Fibroblast of skin of left biceps (primary cell): Measurements from ENCODE around the gene CDH9.

Source experiments
- DNase-seq, 2 experiments: peaks; one replicate each; pipeline ENCODE4 v3.0.0-alpha.2; 2013; ENCODE audit warnings: low read depth in 2 of 2

Gene CDH9, protein sequence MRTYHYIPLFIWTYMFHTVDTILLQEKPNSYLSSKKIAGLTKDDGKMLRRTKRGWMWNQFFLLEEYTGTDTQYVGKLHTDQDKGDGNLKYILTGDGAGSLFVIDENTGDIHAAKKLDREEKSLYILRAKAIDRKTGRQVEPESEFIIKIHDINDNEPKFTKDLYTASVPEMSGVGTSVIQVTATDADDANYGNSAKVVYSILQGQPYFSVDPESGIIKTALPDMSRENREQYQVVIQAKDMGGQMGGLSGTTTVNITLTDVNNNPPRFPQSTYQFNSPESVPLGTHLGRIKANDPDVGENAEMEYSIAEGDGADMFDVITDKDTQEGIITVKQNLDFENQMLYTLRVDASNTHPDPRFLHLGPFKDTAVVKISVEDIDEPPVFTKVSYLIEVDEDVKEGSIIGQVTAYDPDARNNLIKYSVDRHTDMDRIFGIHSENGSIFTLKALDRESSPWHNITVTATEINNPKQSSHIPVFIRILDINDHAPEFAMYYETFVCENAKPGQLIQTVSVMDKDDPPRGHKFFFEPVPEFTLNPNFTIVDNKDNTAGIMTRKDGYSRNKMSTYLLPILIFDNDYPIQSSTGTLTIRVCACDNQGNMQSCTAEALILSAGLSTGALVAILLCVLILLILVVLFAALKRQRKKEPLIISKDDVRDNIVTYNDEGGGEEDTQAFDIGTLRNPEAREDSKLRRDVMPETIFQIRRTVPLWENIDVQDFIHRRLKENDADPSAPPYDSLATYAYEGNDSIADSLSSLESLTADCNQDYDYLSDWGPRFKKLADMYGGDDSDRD

DNA sequence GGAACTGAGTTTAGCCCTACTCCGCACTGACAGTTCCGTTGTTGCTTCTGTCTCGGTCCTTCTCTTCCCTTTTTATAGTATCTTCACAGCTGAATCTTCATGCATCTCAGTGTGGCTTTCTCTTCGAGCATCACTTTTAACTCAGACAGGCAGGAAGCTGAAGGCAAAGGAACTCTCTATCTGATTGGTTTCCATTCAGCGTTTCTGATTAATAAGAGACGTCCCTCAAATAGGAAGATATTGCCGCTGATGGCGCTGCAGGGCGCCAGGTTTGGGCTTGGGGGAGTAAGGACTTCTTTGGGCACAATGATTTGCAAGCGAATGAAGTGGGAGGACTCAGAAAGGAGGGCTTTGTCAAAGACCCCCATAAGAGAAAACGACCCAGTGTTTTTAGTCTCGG is at the start of gene CDH9:
Gene CDH9 (minus strand): TSS at position 111 of the 400 bp plus-strand sequence. CDS start 50,253 bp downstream, outside the sequence.
- DNase-seq = no peak

DNA sequence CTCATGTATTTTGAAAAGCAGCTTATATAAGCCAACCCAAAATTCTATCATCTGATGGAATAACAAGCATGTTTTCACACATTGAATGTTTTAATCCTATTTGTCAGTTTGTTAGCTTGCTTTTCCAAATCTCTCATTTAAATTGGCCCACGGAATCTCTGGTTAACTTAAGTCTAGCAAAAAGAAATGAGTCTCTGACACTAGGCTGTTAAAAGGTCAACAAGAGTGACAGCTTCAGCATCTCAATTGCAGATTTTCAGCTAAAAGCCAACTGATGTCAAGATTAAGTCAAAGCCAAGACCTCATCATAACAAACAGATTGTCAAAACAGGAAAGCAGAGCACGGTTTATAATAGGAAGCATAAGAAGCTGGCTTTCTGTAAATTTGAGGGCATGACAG is 49.4 kb upstream of the CDH9 start:
- DNase-seq = no peak

DNA sequence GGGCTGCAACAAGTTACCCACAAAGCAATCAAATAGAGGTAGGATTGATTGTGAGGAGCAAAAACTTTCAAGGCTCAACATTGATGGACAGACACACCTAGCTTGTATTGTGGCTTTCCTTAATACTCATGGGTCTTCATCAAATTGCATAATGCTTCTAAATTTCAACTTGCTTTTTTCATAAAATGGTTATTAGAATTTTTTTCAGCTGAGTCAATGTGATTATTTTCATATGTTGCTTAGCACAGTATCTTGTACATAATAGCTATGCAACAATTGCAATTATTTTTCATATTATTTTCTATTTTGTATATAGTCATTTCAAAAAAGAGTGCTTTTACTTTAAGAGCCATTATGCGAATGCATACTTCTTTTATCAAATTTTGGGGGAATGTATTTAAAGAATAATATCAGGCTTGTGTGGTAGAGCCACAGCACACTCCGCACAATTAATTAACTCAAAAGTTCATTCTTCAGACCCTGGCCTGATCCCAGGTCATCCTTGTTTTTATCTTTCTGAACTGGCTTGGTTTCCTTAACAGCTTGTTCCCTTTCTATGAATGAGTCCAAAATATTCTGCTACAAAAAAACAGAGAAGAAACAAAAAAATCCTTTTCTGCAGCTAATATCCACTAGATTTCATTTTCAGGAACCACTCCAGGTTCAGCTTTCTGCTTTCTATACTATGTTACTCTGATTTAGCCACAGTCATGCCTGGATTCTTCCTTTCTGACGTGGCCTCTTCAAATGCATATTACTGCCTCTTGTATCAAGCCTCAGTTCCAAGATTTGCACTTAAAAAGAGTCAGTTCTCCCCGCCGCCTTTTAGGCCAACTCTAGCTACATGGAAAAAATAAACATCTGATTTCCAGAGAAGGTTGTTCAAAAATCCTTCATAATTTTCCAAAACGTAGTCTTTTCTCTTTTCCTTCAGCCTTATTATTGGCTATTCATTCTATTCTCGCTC is 45.3 kb upstream of the CDH9 start:
- peak in 1 of 2 experiments; percentile 1 for DNase-seq

DNA sequence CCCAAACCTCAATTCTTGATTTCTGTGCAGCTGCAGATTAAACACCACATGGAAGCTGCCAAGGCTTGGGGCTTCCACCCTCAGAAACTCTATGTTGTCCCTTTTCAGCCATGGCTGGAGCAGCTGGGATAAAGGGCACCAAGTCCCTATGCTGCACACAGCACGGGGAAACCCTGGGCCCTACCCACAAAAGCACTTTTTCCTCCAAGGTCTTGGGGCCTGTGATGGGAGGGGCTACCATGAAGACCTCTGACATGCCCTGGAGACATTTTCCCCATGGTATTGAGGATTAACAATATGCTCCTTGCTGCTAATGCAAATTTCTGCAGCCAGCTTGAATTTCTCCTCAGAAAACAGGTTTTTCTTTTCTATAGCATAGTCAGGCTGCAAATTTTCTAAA is 41.8 kb upstream of the CDH9 start:
- no peak for DNase-seq

DNA sequence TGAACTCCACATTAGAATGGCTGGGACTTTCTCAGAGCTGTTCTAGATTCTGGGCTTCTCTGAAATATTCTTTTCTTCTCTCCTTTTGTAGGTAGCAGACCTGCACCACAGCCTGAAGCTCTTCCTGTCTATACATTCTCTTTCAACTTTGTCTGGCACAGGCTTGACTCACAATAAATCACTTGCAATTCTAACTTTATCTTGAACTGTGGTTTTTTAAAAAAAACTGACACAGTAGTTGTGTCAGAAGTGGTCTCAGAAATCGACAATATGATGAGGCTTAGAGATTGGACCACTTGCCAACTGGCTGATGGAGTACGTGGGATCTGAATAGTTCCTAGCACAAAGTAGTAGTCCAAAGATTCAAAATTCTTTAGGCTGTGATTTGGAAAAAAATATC is 24.1 kb upstream of the CDH9 start:
- DNase-seq = no peak

DNA sequence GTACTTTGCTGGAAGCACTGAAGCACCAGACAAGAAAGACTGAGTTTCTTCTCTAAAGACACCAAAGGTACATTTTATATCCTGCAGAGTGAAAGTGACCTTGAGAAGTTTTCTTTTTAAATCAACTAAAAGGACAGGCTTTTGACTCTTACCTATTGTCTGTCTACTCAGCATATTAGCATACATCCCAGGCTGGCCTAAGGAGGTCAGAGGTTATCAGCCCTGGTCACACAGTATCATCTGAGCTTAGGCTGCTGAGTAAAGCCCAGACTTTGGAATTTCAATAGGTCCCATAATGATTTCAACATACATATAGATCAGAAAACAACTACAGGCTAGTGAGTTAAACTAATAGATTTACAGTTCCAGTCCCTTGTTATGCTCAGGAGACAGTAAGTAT is 10.1 kb upstream of the CDH9 start:
- no peak for DNase-seq

DNA sequence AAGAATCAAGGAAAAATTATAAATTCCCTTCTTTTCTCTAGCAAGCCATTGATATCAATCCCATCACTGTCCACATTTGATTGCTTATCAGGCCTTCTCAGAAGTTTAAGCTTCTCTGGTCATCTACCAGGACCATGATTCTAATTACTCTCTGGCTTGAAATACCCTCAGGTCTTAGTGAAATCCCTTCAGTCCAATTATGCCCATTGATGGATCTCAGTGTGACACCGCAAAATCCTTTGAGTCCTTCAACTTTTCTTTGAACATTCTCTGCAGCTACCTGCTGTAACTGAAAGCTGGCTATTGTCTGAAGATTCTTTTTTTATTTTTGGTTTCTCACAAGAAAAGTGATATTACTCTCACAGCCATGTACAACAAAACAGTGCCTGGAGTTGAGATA is 3.0 kb upstream of the CDH9 start:
- DNase-seq = no peak

DNA sequence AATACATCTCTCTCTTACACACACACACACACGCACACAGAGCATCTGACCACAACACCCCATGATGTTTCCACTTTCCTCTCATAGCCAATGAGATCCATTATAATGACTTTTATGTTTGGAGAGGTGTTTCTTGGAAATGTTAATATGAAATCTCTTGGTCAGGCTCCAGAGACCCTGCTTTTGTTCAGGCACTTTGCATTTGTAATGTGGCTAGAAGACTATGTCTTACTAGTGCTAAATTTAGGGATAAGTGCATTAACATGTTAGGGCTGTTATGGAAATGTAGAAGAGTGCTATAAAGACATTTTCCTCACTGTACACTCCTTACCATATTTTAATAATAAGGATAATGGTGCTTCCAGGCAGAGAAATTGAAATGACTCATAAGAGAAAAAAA is 3.8 kb downstream of the CDH9 start:
- no peak for DNase-seq

DNA sequence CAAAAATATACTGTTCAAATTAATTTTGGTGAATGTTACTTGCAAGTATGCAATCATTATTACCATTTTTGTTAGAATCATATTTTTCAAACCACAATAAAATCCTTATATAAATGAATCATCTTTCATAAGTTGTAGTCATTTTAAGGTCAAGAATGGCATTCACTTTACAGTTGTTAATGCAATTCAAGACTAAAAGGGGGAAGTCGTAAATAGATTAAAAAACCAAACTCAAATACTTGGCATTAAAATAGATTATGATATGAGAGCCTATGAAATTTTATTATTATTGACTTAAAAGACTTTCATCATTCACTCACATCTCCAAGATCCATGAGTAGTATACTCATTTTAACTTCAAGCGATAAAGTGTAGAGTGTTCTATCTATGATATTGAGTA is 11.6 kb downstream of the CDH9 start:
- DNase-seq = peak; percentile 4 to 8

DNA sequence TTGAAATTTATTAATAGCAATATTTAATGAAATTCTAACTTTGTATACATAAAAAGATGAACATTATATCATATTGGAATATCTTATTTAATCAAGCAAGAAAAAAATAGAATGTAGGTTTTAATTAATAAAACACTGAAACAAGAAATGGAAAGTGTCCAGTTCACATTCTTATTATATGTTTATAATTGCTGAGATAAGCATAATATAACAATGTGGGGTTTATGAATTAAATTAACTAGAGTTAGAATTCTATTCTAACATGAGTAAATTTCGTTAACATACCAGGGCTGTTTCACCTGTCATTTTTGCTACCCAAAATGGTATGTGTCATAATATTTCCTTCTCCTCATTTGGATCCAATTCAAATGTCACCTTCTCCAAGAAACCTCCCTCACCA is 12.3 kb downstream of the CDH9 start:
- no peak for DNase-seq

DNA sequence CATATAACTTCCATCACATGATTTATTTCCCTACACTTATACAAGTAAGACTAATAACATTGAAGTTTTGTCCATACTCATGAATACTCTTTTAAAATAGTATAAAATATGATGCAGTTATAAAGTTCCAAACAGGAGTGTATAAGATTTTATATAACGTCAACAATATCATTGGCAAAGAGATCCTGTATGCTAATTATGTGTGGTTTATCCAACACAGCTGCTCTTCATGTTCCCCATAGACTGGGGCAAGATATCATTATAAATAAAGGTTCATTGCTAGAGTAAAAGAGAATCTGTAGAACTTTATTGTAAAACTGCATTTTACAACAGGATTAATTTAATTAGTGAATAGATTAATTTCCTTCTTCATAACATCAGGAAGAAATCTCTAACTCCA is 16.9 kb downstream of the CDH9 start:
- no peak for DNase-seq

DNA sequence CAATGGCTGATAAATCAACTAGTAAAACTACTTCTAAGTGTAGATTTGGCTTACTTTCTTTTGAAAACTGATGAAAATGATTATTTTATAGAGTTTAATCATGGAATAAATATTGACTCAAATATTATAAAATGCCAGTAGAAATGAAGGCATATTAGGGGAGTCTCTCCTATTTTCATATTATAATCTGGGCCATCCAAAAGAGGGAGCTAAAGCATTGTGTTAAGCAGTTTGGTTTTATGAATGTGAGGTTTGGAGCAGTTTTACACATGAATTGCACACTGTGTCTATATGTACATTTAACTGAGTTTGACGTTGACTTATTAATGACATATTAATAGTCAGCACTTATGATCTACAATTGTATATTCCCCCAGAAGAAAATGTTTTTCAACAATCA is 17.4 kb downstream of the CDH9 start:
- DNase-seq = peak; percentile 4 to 9

DNA sequence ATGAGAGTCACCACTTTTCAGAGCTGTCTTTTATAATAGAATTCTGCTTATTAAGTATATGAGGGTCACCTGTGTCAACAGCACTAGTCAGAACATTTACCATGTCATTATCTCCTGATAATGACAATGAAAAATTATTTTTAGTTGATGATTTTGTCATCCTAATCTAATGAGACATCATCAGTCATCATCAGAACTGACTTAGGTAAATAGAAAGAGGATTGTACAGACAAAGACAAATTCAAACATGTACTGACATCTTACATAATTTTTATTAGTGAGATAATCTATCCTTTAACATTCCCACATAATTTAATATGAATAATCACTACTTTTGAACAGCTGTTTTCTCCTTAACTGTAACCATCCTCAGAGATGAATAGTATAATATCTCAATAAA is 22.6 kb downstream of the CDH9 start:
- DNase-seq = no peak

DNA sequence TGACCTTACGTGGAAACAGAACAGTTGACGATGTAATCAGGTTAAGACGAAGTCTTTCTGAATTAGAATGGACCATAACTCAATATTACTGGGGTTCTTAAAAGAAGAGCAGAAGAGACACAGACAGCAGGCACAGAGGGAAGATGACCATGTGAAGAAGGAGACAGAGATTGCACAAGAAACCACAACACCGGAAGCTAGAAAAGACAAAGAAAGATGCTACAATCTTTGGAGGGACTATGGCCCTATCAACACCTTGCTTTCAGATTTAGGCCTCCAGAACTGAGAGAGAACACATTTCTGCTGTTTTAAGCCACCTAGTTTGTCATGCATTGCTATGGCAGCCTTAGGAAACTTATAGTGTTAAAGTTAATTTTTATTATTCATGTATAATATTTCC is 27.1 kb downstream of the CDH9 start:
- DNase-seq = no peak

DNA sequence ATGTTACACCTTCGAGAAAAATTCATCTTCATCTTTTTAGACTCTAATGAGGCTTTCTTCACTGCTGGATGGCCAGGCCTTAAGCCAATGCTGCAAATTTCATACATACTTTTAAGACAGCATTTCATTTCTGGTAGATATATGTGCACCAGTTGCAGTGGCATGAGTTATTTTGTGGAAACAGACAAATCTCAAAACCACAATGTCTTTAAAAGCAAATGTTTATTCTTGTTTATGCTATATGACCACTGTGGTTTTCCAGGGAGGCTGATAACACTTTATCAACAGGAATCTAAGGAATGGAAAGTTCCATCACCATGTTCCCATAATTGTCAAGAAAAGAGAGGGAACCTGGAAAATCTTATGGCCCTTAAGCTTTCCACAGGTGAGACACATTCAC is 27.7 kb downstream of the CDH9 start:
- DNase-seq = no peak

DNA sequence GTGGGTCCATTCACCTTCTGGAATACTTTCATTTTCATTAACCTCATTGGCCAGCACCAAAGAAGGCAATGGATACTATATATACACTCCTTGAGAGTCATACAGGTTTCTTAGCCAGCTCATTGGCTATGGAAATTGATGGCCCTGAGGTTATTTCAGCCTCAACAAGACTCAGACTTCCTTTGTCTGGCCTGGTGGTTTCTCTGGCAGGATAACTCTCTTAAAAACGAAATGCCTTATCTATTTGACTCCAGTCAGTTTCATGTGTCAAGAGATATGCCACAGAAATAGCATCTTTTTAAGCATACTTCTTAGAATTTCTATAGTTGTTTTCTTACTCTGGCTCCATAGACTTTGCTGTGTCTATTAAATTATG is 28.9 kb downstream of the CDH9 start:
- DNase-seq = no peak

DNA sequence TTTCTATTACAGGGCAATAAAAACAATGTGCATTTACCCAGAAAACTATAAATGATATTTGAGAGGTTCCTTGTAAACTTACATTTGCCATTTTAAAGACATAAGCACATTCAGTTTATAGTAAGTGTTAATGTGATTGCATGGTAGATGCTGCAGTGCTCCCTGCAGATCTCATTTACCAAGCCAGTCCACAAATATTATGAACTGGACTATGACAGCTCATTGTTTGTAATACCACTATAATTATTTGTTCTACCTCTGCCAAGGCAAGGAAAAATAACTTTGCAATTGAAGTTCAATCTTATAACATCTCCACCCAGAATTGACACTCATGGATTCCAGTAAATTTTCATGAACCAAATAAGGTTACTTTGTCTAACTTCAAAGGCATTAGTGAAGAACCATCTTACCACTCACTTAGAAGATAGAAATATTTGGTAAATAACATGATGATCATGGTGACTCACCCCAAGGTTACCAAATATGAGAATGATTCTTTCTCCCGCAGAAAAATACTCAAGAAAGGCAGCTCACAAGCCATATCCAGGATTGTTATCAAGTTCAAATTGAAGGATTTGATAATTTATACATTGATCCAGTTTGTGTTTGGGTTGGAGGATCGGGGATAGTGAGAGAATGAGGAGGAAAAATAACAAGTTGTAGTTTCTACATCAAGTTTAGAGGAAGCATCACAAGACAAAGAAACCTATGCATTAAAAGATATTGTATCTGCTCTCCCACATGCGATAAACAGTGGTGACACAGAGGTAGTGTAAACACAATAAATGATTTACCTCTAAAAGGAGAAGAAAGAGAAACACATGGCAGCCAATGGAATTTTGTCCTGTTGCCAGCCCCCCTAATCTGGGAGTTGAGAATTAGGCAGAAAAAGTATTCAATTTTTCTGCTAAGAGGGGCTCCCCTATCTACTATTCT is 29.5 kb downstream of the CDH9 start:
- DNase-seq = no peak

DNA sequence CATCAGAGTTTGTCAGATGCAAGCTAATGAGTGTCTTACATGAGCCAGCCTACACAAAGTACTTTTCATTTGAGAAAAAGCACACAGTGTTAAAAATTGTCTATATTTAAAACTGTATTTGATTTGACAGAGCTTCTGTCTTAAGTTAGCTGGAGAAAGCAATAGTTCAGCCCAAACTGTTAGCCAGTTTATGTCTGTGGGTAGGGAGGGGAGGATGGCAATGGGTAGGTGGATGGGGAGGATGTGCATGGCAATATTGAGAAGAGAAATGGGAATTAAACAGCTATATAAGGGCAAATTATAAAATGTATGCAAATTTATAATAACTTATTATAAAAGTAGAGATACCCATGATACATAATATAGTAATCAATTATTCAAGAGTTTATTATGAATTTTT is 31.3 kb downstream of the CDH9 start:
- no peak for DNase-seq

DNA sequence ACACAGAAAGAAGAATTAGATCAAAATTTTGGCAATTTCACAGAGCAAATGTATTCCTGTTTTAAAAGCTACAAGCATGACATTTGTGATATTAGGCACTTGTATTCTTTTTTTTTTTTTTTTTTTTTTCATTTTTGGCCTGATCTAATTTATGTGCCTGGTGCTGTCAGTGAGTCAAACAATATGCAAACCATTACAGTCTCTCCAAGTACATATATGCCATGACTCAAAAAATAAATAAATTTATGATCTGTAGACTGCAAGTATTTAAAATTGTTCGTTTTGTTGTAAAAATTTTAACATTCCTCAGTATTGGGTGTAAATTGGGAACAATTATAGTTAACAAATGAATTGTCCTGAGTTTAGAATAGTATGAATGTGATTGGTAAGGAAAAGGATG is 51.4 kb downstream of the CDH9 start:
- DNase-seq = no peak

DNA sequence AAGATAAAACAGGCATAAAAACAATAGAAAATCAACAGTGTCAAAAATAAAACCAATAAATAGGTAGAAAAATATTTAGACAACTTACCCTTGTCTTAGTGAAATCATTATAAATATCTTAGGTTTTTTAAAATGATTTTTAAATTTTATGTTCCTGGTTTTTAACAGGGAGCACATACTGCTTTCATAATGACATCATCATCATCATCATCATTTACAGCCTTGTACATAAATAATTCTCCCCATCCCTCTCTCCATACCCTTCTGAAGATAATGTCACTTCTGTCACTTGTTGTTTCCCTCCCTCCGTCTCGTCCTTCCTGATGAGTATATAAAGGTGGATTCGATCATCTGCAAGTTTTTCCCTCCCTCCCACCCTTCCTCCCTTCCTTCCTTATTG is 56.6 kb downstream of the CDH9 start:
- no peak for DNase-seq

DNA sequence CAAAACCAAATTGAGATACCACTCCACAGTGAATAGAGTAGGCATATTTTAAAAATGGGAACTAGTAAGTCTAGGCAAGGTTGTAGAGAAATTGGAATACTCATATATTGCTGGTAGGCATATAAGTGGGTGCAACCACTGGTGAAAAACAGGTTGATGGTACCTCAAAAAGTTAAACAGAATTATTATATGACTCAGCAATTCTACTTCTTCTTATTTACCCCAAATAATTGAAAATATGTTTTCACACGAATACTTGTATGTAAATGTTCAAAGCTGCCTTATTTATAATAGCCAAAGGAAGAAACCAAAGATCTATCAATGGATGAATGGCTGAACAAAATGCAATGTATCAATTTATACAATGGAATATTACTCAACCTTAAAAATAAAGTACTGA is 79.1 kb downstream of the CDH9 start:
- no peak for DNase-seq
